ENCODE measurements around the gene UPF2.

GRCh38 chr10:11958956-11959355 lies 83.7 kb downstream of the UPF2 start:
- no peak for TF ChIP-seq POLR2A (IDR thresholded peaks at IDR 0.05; ENCODE audit: low read depth, low read length)
- TF ChIP-seq POLR2AphosphoS5 (IDR thresholded peaks at IDR 0.05; ENCODE audit: low read depth, low read length) = no peak
- TF ChIP-seq TAF1 (IDR thresholded peaks at IDR 0.05; ENCODE audit: borderline replicate concordance, low read depth, low read length) = no peak

Data from GM12892 (cell line).